Bronchial epithelial cell (primary cell): ENCODE data around the gene TOM1. TPM values are rescaled to one million over a fixed set of nuclear protein-coding genes. Genes with fewer than 3 reads are reported as not detected.
A peak's percentile ranks its signal among the peaks of the same experiment; 100 is the strongest.

Experiments
- DNase-seq: peaks from one replicate; pipeline ENCODE4 v3.0.0-alpha.2; 2010; ENCODE audit warnings: low read depth
- FAIRE-seq: peaks from 2 replicates; lab custom pipeline; 2011; peaks lifted over from hg19 to GRCh38; lab: Jason Lieb, UNC
- H3K27me3 ChIP-seq: 2 replicates; pipeline ENCODE4 v1.5.1; 2011; ENCODE audit warnings: low read length; ENCODE audit not compliant: control insufficient read depth, insufficient read depth
- H3K36me3 ChIP-seq: 2 replicates; pipeline ENCODE4 v1.5.1; 2011; ENCODE audit warnings: low read length; ENCODE audit not compliant: control insufficient read depth, insufficient read depth
- H3K4me3 ChIP-seq: 2 replicates; pipeline ENCODE4 v1.5.1; 2011; ENCODE audit warnings: mild to moderate bottlenecking, low read depth, low read length, control low read depth
- total RNA-seq: library from RNA; depleted of rRNA; stranded (reverse); fragments of >200 nt; gene quantifications from 2 replicates; pipeline ENCODE4 v1.2.1, GENCODE V29; 2014
- TF ChIP-seq, protein P1 (sequence below): IDR thresholded peaks from 2 replicates; pipeline ENCODE4 v1.5.1; 2011; ENCODE audit warnings: mild to moderate bottlenecking, moderate library complexity, low read length, control low read depth, inconsistent platforms; ENCODE audit not compliant: insufficient read depth, severe bottlenecking

Gene TOM1
- total RNA-seq, 1 donor from 2014 or later = 22.6 TPM

DNA sequence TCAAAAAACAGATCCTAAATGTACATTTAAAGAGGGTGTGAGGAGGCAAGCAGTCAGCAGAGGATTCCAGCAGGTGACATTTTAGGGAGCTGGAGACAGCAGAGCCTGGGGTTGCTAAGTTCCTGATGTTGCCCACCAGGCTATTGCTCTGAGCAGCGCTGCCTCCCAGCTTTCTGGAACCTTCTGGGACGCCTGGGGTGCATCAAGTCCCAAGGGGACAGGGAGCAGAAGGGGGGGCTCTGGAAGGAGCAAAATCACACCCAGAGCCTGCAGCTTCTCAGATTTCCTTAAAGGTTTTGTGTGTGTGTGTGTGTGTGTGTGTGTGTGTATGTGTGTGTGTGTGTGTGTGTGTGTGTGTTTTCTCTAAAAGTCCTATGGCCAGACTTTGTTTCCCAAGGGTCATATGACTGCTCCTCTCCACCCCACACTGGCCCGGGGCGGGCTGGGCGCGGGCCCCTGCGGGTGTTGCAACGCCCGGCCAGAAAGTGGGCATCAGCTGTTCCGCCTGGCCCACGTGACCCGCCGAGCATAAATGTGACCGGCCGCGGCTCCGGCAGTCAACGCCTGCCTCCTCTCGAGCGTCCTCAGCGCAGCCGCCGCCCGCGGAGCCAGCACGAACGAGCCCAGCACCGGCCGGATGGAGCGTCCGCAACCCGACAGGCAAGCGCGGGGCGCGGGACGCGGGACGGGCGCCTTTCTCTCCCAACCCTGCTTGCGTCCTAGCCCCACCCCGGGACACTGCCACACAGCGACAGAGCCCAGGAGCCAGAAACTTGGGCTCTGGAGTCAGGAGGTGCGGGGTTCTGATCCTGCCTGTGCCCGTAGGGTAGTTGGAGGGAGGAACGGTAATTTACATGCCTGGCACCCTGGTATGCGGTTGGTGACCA lies 81.1 kb downstream of the TOM1 start, which contains the start of gene HMOX1:
Gene HMOX1, plus strand, starts transcription at position 560 of the 887 bp plus-strand sequence. Its CDS starts 78 bp downstream, at position 638.
- no peaks in the 10 kb centered on the region for H3K27me3 ChIP-seq
- TF ChIP-seq, protein P1, sequence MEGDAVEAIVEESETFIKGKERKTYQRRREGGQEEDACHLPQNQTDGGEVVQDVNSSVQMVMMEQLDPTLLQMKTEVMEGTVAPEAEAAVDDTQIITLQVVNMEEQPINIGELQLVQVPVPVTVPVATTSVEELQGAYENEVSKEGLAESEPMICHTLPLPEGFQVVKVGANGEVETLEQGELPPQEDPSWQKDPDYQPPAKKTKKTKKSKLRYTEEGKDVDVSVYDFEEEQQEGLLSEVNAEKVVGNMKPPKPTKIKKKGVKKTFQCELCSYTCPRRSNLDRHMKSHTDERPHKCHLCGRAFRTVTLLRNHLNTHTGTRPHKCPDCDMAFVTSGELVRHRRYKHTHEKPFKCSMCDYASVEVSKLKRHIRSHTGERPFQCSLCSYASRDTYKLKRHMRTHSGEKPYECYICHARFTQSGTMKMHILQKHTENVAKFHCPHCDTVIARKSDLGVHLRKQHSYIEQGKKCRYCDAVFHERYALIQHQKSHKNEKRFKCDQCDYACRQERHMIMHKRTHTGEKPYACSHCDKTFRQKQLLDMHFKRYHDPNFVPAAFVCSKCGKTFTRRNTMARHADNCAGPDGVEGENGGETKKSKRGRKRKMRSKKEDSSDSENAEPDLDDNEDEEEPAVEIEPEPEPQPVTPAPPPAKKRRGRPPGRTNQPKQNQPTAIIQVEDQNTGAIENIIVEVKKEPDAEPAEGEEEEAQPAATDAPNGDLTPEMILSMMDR = peak; percentile 15
- FAIRE-seq (no peak), DNase-seq (peak; percentile 61)
- no peaks in the 10 kb centered on the region for H3K36me3 ChIP-seq
- H3K4me3 ChIP-seq = peak within 1 kb of the TSS; percentile 49

DNA sequence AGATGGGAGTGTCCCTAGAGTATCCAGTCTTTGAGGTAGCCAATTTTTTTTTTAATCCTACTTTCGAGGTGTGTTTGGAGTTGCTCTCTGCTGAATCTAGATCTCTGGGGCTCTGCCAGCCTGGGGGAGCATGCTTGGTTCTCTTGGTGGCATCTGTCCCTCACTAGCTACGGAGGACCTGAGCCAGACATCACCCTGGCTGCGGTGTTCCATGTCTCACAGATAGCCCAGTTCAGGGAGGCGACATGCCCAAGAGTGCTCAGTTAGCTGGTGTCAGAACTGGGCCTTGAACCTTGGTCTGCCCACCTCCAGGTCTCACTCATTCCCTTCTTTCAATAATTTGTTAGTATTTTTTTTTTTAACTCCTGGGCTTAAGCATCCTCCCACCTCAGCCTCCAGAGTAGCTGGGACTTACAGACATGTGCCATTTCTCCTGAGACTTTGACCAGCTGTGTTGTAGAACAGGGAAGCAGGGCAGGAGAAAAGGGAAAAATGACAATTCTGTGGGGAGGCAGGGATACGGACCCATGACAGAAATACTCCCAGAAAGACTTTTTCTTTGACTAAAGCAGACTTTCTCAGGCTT lies 81.8 kb downstream of the TOM1 start:
- TF ChIP-seq, protein P1 = no peak
- no peak for FAIRE-seq

DNA sequence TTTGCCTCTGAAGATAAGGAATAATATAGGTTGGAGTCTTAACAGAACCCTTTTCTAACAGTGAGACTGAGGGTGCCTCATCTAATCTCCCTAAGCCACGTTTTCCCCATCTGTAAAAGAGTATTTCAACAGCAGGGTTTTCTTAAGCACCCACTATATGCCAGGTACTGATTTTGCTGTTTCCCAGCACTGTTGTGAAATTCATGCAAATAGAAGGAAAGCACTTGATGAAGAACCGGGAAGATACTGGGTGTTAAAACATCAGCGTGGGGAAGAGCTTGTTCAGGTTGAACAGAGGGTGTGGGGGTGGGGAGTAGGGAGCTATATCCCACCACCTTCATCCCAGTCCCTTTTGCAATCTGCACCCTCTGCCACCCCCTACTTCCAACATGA lies 84.0 kb downstream of the TOM1 start:
- no peaks in the 10 kb centered on the region for H3K27me3 ChIP-seq
- DNase-seq (no peak), FAIRE-seq (no peak)
- TF ChIP-seq, protein P1 = no peak
- H3K36me3 ChIP-seq = peaks cover 2% of the 10 kb centered on the region
- H3K4me3 ChIP-seq = no peak overlapping the region

More for the DNA sequence above, 81.8 kb downstream of the TOM1 start:
- no peak for DNase-seq
- Histone ChIP-seq H3K36me3 (peaks cover 1% of the 10 kb centered on the region), H3K27me3 (no peaks in the 10 kb centered on the region), H3K4me3 (peak overlapping the region; percentile 49)

DNA sequence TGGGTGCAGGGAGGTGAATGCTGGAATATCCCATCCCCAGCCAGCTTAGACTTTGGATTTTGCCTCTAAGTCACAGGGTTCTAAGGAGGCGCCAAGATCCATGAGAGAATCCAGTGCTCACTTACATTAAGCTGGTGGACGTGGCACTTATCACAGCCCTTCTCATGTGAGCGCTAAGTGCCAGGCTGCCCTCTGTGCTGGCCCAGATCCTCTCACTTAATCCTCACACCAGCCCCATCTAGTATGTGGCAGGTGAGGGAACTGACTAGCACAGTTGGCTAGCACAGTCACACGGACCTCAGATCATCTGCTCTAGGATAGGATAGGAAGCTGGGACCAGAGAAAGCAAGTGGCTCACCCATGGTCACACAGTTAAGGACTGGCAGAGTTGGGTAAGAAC lies 84.8 kb downstream of the TOM1 start:
- Histone ChIP-seq H3K4me3 (no peak overlapping the region), H3K27me3 (no peaks in the 10 kb centered on the region), H3K36me3 (peaks cover 2% of the 10 kb centered on the region)
- FAIRE-seq (no peak), DNase-seq (no peak)
- TF ChIP-seq, protein P1 = no peak

DNA sequence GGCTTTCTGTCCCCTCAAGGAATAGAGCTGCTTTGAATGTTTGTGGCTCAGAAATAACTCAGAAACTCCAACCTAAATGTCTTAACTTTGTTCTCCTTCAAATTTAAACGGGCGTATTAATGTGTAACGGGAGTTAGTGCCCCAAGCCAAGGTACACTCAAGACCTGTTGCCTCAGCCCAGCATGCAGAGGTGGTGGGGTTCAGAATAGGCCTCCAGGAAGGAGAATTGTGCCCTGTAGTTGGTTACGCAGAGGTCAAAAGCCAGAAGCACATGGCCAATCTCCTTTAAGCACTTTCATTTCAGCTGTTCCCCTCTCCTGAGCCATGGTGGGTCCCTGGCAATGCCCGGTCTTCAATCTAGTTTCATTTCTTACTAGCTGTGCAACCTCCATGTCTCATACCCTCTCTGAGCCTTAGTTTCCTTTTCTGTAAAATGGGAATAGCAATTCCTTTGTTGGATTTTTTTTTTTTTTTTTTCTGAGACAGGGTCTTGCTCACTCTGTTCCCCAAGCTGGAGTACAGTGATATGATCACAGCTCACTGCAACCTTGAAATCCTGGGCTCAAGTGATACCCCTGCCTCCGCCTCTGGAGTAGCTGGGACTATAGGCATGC lies 85.4 kb downstream of the TOM1 start:
- Histone ChIP-seq H3K27me3 (no peaks in the 10 kb centered on the region), H3K4me3 (no peak overlapping the region), H3K36me3 (peaks cover 2% of the 10 kb centered on the region)
- FAIRE-seq (no peak), DNase-seq (no peak)
- TF ChIP-seq, protein P1 = no peak
